GM10248 (cell line): Measurements from ENCODE around the gene NCAPG2.
"Not testable (repeated sequence)": the region's sequence is repeated elsewhere in the genome, so short reads cannot be mapped to it uniquely, and the experiment has no call there.

Experiments used
- CTCF ChIA-PET: fragments of 300-600 bp; sonication (Branson Sonifier 250); formaldehyde crosslinking; extraction: SDS; loops from one replicate; lab custom pipeline; 2021; ENCODE audit warnings: antibody characterized with exemption; lab: Yijun Ruan, JAX
- POLR2A ChIA-PET: fragments of 350-650 bp; sonication (Branson Sonifier 250); formaldehyde crosslinking; extraction: SDS; loops from one replicate; lab custom pipeline; 2020; ENCODE audit warnings: antibody characterized with exemption; lab: Yijun Ruan, JAX
- DNase-seq: peaks from one replicate; pipeline ENCODE4 v3.0.0; 2012; ENCODE audit errors: extremely low spot score
- TF ChIP-seq, protein P1 (sequence below): IDR thresholded peaks from 2 replicates; pipeline ENCODE4 v1.5.1; 2012; ENCODE audit warnings: mild to moderate bottlenecking, low read depth; ENCODE audit errors: extremely low read depth, missing control alignments, control extremely low read depth

NCAPG2 gene

GRCh38 chr7:158646766-158647474 is 57.7 kb downstream of the NCAPG2 start:
- POLR2A ChIA-PET = no interaction called here
- no peak for DNase-seq
- TF ChIP-seq, protein P1, sequence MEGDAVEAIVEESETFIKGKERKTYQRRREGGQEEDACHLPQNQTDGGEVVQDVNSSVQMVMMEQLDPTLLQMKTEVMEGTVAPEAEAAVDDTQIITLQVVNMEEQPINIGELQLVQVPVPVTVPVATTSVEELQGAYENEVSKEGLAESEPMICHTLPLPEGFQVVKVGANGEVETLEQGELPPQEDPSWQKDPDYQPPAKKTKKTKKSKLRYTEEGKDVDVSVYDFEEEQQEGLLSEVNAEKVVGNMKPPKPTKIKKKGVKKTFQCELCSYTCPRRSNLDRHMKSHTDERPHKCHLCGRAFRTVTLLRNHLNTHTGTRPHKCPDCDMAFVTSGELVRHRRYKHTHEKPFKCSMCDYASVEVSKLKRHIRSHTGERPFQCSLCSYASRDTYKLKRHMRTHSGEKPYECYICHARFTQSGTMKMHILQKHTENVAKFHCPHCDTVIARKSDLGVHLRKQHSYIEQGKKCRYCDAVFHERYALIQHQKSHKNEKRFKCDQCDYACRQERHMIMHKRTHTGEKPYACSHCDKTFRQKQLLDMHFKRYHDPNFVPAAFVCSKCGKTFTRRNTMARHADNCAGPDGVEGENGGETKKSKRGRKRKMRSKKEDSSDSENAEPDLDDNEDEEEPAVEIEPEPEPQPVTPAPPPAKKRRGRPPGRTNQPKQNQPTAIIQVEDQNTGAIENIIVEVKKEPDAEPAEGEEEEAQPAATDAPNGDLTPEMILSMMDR = peak; percentile 52
- CTCF ChIA-PET = interaction anchor here (0.6 to 2.9 kb wide), 14 partner anchors 8 to 330 kb away, joined by 3 to 13 read pairs (median 4); no protein-coding TSS in a partner anchor

DNA sequence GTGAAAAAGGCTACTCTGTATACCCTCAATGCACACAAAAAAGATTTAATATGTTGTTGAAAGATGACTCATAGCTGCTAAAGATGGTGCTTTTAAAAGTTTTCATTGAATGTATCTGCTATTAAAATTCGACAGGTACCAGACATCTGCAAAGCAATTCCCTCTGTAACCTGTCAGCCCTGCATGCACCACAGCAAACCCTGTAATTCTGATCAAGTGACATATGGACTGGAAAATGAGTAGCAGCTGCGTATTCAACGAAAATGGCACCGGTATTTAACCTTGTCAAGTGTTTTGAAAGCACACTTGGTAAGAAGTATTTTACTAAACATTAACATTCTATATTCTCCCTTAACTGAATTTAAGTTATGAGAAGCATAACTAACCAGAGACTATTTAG is 58.8 kb downstream of the NCAPG2 start:
- no peak for DNase-seq
- POLR2A ChIA-PET = no interaction called here
- CTCF ChIA-PET = interaction anchor here (1.0 to 2.9 kb wide), 8 partner anchors 9 to 19 kb away, joined by 3 to 13 read pairs (median 6); no protein-coding TSS in a partner anchor
- TF ChIP-seq, protein P1 = no peak

DNA sequence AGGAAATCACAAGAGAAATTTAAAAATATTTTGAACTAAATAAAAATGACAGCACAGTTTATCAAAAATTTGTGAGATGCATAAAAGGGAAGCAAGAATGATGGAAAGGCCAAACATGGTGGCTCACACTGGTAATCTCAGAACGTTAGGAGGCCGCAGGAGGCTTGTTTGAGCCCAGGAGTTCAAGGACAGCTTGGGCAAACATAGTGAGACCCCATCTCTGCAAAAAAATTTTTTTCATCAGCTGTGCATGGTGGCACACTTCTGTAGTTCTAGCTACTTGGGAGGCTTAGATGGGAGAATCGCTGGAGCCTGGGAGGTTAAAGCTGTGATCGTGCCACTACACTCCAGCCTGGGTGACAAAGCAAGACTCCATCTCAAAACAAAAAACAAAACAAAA is 62.5 kb downstream of the NCAPG2 start:
- no peak for DNase-seq
- TF ChIP-seq, protein P1 = no peak
- CTCF ChIA-PET = no interaction called here
- POLR2A ChIA-PET = no interaction called here

GRCh38 chr7:158638001-158638400 is 66.6 kb downstream of the NCAPG2 start:
- CTCF ChIA-PET = interaction anchor here (0.9 to 1.4 kb wide), 2 partner anchors 9 to 14 kb away, joined by 3 read pairs; no protein-coding TSS in a partner anchor
- POLR2A ChIA-PET = no interaction called here
- TF ChIP-seq, protein P1 = no peak
- no peak for DNase-seq

DNA sequence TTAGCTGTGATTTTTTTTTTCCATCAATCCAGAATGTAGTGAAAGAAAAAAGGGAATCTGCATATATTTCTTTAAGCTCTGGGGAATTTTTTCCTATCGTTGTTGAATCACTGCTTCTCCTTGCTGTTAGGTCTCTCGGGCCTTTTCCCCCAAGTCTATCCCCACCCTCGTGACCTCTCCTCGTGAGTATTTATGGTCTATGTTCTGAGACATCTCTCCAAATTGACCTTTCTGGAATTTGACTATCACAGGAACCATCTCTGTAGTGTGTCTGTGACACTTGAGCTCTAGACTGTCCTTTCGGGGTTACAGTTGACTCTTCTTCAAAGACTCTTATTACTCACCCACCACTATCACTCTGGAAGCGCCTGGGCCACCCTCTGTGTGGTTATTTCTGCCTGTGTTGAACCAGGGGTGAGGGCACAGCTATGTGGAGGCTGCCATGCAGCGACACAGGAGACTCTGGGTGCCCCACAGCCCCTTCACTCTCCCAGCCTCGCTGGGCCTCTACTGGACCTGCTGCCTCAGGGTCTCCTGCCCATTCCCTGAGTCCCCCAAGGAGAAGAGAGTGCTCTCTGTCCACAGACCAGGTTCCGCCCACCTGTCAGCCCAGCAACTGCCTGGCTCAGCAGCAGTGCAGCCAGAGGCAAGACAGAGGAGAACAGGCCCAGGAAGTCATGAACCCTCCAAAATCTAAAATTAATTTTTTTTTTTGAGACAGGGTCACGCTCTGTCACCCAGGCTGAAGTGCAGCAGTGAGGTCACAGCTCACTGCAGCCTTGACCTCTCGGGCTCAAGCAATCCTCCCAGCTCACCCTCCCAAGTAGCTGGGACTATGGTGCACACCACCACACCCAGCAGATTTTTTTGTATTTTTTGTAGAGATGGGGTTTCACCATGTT is 71.3 kb downstream of the NCAPG2 start:
- ChIA-PET POLR2A (no interaction called here), CTCF (interaction anchor here (1.3 to 2.1 kb wide), 4 partner anchors 9 to 46 kb away, joined by 3 to 13 read pairs (median 5); no protein-coding TSS in a partner anchor)
- TF ChIP-seq, protein P1 = no peak
- DNase-seq = peak; percentile 27

GRCh38 chr7:158631574-158632195 is 72.9 kb downstream of the NCAPG2 start:
- ChIA-PET CTCF (interaction anchor here (2.1 kb wide), 1 partner anchor 15 kb away, joined by 13 read pairs; no protein-coding TSS in a partner anchor), POLR2A (no interaction called here)
- no peak for DNase-seq
- TF ChIP-seq, protein P1 = no peak

- DNase-seq, POLR2A ChIA-PET: not testable (repeated sequence)
- CTCF ChIA-PET = interaction anchor here (1.2 to 2.8 kb wide), 4 partner anchors 10 to 23 kb away, joined by 3 to 8 read pairs (median 4); no protein-coding TSS in a partner anchor
These were observed 78.3 kb downstream of the NCAPG2 start for GRCh38 chr7:158626289-158626688.
